HepG2 (cell line): ENCODE results near the gene PDE1C. TPM values are rescaled to one million over a fixed set of nuclear protein-coding genes. Genes with fewer than 3 reads are reported as not detected.

Source experiments
- ATAC-seq: fragments of 200-7000 bp; cut with Tn5 transposase; 3 replicates; pipeline ENCODE4 v1.9.1; 2020; ENCODE audit warnings: mild to moderate bottlenecking, moderate library complexity
- BruUV-seq: library from RNA; stranded (reverse); fragments of 400-500 nt; replicated peaks from 2 replicates; lab custom pipeline; 2021; lab: Mats Ljungman, UMichigan
- CTCF ChIA-PET: fragments of 300-600 bp; formaldehyde crosslinking; extraction: SDS; loops from one replicate; lab custom pipeline; 2021; ENCODE audit warnings: low total read pairs, inconsistent platforms, low intra/inter-chr PET ratio; lab: Yijun Ruan, JAX
- POLR2A ChIA-PET: fragments of 350-600 bp; sonication (Branson Sonifier 250); formaldehyde crosslinking; loops from one replicate; lab custom pipeline; 2020; ENCODE audit warnings: antibody characterized with exemption, inconsistent platforms; lab: Yijun Ruan, JAX
- DNase-seq: peaks from one replicate; pipeline ENCODE4 v3.0.0-alpha.2; 2015; ENCODE audit warnings: low spot score
- FAIRE-seq: peaks from 3 replicates; lab custom pipeline; 2011; peaks lifted over from hg19 to GRCh38; lab: Jason Lieb, UNC
- H2AFZ ChIP-seq: one replicate; pipeline ENCODE4 v1.6.1; 2011; ENCODE audit warnings: low read length, inconsistent platforms
- H3K27ac ChIP-seq: fragments of 300-600 bp; 3 replicates; pipeline ENCODE4 v1.8.0; 2011; ENCODE audit warnings: mixed run types, mild to moderate bottlenecking, mixed read lengths, low read length, inconsistent platforms; ENCODE audit not compliant: insufficient read depth; ENCODE audit errors: extremely low read length
- H3K27me3 ChIP-seq, 2 experiments: fragments of 200-600 bp in 1 of 2; 2 replicates in 1 of 2; 3 replicates in 1 of 2; pipeline versions ENCODE4 v1.6.0 to v1.8.0; 2011; ENCODE audit warnings: low read length in 2 of 2, mild to moderate bottlenecking in 2 of 2, moderate library complexity in 2 of 2, inconsistent platforms in 1 of 2; ENCODE audit not compliant: insufficient read depth in 2 of 2, control insufficient read depth in 1 of 2
- H3K36me3 ChIP-seq, 2 experiments: fragments of 200-600 bp in 1 of 2; replicated peaks in 1 of 2; 2 replicates in 1 of 2; 3 replicates in 1 of 2; pipeline versions ENCODE4 v1.5.1 to v1.8.0; 2011; ENCODE audit warnings: low read length in 2 of 2, inconsistent platforms in 1 of 2; ENCODE audit not compliant: insufficient read depth in 2 of 2, control insufficient read depth in 1 of 2
- H3K4me1 ChIP-seq: 2 replicates; pipeline ENCODE4 v1.5.1; 2012; ENCODE audit warnings: low read length, inconsistent platforms; ENCODE audit not compliant: insufficient read depth
- H3K4me2 ChIP-seq: 2 replicates; pipeline ENCODE4 v1.6.0; 2011; ENCODE audit warnings: low read depth, low read length, inconsistent platforms
- H3K4me3 ChIP-seq, 3 experiments: fragments of 200-600 bp in 1 of 3; sonication (generic), shearing (Covaris generic) in 1 of 3; replicated peaks in 1 of 3; 2 replicates each; pipeline ENCODE4 v1.5.1; 2011 to 2016; ENCODE audit warnings: low read length in 3 of 3, inconsistent platforms in 2 of 3, low read depth in 2 of 3, mild to moderate bottlenecking in 2 of 3, control low read depth in 1 of 3, mixed read lengths in 1 of 3; ENCODE audit not compliant: insufficient read depth in 1 of 3
- H3K79me2 ChIP-seq: one replicate; pipeline ENCODE4 v1.6.1; 2011; ENCODE audit warnings: low read length, inconsistent platforms; ENCODE audit not compliant: insufficient read depth
- H3K9ac ChIP-seq: 2 replicates; pipeline ENCODE4 v1.6.0; 2011; ENCODE audit warnings: mild to moderate bottlenecking, low read depth, low read length, inconsistent platforms; ENCODE audit not compliant: insufficient read depth
- H3K9me3 ChIP-seq: 2 replicates; pipeline ENCODE4 v1.5.1; 2012; ENCODE audit warnings: mild to moderate bottlenecking, low read length
- H4K20me1 ChIP-seq: 2 replicates; pipeline ENCODE4 v1.6.0; 2011; ENCODE audit warnings: inconsistent platforms, mild to moderate bottlenecking, low read length, moderate library complexity; ENCODE audit not compliant: insufficient read depth
- SAP130 ChIP-seq: IDR thresholded peaks from 2 replicates; pipeline ENCODE4 v1.6.1; 2016; ENCODE audit warnings: low read depth
- SMYD3 ChIP-seq: sonication (generic); formaldehyde crosslinking; IDR thresholded peaks from 2 replicates; pipeline ENCODE4 v1.8.1; 2023; ENCODE audit warnings: mild to moderate bottlenecking, missing genetic modification reagents
- ZFP91 ChIP-seq: sonication (generic); formaldehyde crosslinking; IDR thresholded peaks from 2 replicates; pipeline ENCODE4 v1.9.0; 2022; ENCODE audit warnings: missing genetic modification reagents, mild to moderate bottlenecking, borderline replicate concordance
- ZNF296 ChIP-seq: sonication (generic); formaldehyde crosslinking; conservative IDR thresholded peaks from 2 replicates; pipeline ENCODE4 v1.5.0; 2020; ENCODE audit warnings: mild to moderate bottlenecking, missing genetic modification reagents
- ZNF652 ChIP-seq: IDR thresholded peaks from 2 replicates; pipeline ENCODE4 v1.6.1; 2016; ENCODE audit warnings: low read depth, borderline replicate concordance
- WGBS: methylation state at CpG from one replicate; pipeline ENCODE4 v1.1.6; 2017; ENCODE audit warnings: low lambda C conversion rate; 5-methylcytosine and 5-hydroxymethylcytosine counted together
- in situ Hi-C: cut with HindIII; loops from 2 replicates; pipeline ENCODE4 v1.10.0; 2017; ENCODE audit warnings: low pct_unique_long_range_greater_than_20kb; ENCODE audit not compliant: extremely low pct_ligation_motif_present
- intact Hi-C: fragments of 100-400 bp; cut with micrococcal nuclease; formaldehyde crosslinking; loops from one replicate; pipeline ENCODE4 v1.10.0; 2022; ENCODE audit not compliant: unreplicated experiment
- polyA plus RNA-seq, 8 experiments: library from polyadenylated mRNA; depleted of rRNA in 3 of 8; stranded (reverse) in 7 of 8; unstranded in 1 of 8; fragments of >200 nt; fragmentation: Illumina TruSeq in 4 of 8; extraction: Trizol in 4 of 8; gene quantifications; 2 replicates each; pipeline versions ENCODE4 v1.2.1 to v1.2.3, GENCODE V29; 2011 to 2016; ENCODE audit warnings: low read depth in 4 of 8, missing spikeins in 1 of 8, mixed read lengths in 1 of 8; ENCODE audit not compliant: insufficient read depth in 1 of 8
- total RNA-seq, 5 experiments: library from RNA; depleted of rRNA; stranded (reverse); fragments of >200 nt; fragmentation: Illumina TruSeq; extraction: Trizol; gene quantifications; 2 replicates each; pipeline ENCODE4 v1.2.3, GENCODE V29; 2016; ENCODE audit warnings: low read depth in 1 of 5
- TF ChIP-seq, protein P1 (sequence below), 2 experiments: fragments of 450-650 bp in 1 of 2; sonication (generic) in 1 of 2; formaldehyde crosslinking in 1 of 2; IDR thresholded peaks; 2 replicates each; pipeline versions ENCODE4 v1.6.1 to v1.8.0; 2016 to 2022; ENCODE audit warnings: antibody characterized with exemption in 1 of 2, mild to moderate bottlenecking in 1 of 2, missing genetic modification reagents in 1 of 2

The PDE1C gene
- total and polyA plus RNA-seq, 2 of the 13 experiments (the other 11 are each of a cell fraction or from before 2014, with no cell fraction given) = not detected

GRCh38 chr7:31954500-31954899 lies 115.7 kb downstream of the PDE1C start:
- no peak overlapping the region for H3K4me3 ChIP-seq
- no peak overlapping the region for H3K27ac ChIP-seq
- 3% methylated on average over 2 of the region's 2 CpGs for whole genome bisulfite sequencing
- ATAC-seq (no peak), FAIRE-seq (no peak), DNase-seq (no peak)
- H3K9me3 ChIP-seq = no peaks in the 10 kb centered on the region
- intact Hi-C loops = no loop called here
- no peaks in the 10 kb centered on the region for H3K79me2 ChIP-seq
- H3K36me3 ChIP-seq = no peaks in the 10 kb centered on the region
- no peak overlapping the region for H2AFZ ChIP-seq
- H3K4me1 ChIP-seq = no peaks in the 10 kb centered on the region
- no peak overlapping the region for H3K4me2 ChIP-seq
- ChIA-PET POLR2A (no interaction called here), CTCF (no interaction called here)
- H3K9ac ChIP-seq = no peak overlapping the region
- no peaks in the 10 kb centered on the region for H4K20me1 ChIP-seq
- no TSS peak for BruUV-seq
- in situ Hi-C loops = no loop called here
- H3K27me3 ChIP-seq = no peaks in the 10 kb centered on the region
- TF ChIP-seq ZNF296 (CRISPR knock-in tag) (no peak), SAP130 (CRISPR knock-in tag) (no peak), ZNF652 (no peak), SMYD3 (CRISPR knock-in tag) (no peak), ZFP91 (CRISPR knock-in tag) (no peak)
- TF ChIP-seq, protein P1, sequence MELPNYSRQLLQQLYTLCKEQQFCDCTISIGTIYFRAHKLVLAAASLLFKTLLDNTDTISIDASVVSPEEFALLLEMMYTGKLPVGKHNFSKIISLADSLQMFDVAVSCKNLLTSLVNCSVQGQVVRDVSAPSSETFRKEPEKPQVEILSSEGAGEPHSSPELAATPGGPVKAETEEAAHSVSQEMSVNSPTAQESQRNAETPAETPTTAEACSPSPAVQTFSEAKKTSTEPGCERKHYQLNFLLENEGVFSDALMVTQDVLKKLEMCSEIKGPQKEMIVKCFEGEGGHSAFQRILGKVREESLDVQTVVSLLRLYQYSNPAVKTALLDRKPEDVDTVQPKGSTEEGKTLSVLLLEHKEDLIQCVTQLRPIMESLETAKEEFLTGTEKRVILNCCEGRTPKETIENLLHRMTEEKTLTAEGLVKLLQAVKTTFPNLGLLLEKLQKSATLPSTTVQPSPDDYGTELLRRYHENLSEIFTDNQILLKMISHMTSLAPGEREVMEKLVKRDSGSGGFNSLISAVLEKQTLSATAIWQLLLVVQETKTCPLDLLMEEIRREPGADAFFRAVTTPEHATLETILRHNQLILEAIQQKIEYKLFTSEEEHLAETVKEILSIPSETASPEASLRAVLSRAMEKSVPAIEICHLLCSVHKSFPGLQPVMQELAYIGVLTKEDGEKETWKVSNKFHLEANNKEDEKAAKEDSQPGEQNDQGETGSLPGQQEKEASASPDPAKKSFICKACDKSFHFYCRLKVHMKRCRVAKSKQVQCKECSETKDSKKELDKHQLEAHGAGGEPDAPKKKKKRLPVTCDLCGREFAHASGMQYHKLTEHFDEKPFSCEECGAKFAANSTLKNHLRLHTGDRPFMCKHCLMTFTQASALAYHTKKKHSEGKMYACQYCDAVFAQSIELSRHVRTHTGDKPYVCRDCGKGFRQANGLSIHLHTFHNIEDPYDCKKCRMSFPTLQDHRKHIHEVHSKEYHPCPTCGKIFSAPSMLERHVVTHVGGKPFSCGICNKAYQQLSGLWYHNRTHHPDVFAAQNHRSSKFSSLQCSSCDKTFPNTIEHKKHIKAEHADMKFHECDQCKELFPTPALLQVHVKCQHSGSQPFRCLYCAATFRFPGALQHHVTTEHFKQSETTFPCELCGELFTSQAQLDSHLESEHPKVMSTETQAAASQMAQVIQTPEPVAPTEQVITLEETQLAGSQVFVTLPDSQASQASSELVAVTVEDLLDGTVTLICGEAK (IDR thresholded peaks at IDR 0.05) = peak; percentile 66
- TF ChIP-seq, protein P1 (CRISPR knock-in tag; IDR thresholded peaks at IDR 0.05) = no peak
